Left ventricle myocardium inferior (tissue), 1 donor: ENCODE measurements around the gene C1orf52. TPM values are rescaled to one million over a fixed set of nuclear protein-coding genes. Genes with fewer than 3 reads are reported as not detected.

ENCODE experiments used
- DNase-seq: peaks from one replicate; pipeline ENCODE4 v3.0.0-alpha.2; 2020
- H3K27ac ChIP-seq: fragments of 200-600 bp; replicated peaks from 2 replicates; pipeline ENCODE4 v1.8.0; 2021
- H3K27me3 ChIP-seq: fragments of 200-600 bp; 2 replicates; pipeline ENCODE4 v1.8.0; 2021; ENCODE audit warnings: low read depth
- H3K36me3 ChIP-seq: fragments of 200-600 bp; 2 replicates; pipeline ENCODE4 v1.8.0; 2021
- H3K4me1 ChIP-seq: fragments of 200-600 bp; 2 replicates; pipeline ENCODE4 v1.8.0; 2021
- H3K4me3 ChIP-seq: fragments of 200-600 bp; 2 replicates; pipeline ENCODE4 v1.8.0; 2021; ENCODE audit warnings: mild to moderate bottlenecking, moderate library complexity
- H3K9me3 ChIP-seq: fragments of 200-600 bp; replicated peaks from 2 replicates; pipeline ENCODE4 v1.8.0; 2021
- CTCF ChIP-seq: fragments of 200-600 bp; IDR thresholded peaks from 2 replicates; pipeline ENCODE4 v1.8.0; 2021; ENCODE audit warnings: antibody characterized with exemption, mild to moderate bottlenecking, borderline replicate concordance
- intact Hi-C: fragments of 100-400 bp; cut with micrococcal nuclease; formaldehyde crosslinking; loops from one replicate; pipeline ENCODE4 v1.11.0; 2022
- total RNA-seq: library from RNA; stranded (reverse); fragmentation: NEBNext Ultra II Directional; extraction: Animal tissue kit (Norgen Biotek cat#: 25700); gene quantifications from one replicate; pipeline ENCODE4 v1.2.1, GENCODE V29; 2021
- donor health status: DM: no; HTN: yes; CAD: no; lungs with severe emphysema.

The C1orf52 gene
- total RNA-seq, 1 donor from 2014 or later = 18.5 TPM

DNA sequence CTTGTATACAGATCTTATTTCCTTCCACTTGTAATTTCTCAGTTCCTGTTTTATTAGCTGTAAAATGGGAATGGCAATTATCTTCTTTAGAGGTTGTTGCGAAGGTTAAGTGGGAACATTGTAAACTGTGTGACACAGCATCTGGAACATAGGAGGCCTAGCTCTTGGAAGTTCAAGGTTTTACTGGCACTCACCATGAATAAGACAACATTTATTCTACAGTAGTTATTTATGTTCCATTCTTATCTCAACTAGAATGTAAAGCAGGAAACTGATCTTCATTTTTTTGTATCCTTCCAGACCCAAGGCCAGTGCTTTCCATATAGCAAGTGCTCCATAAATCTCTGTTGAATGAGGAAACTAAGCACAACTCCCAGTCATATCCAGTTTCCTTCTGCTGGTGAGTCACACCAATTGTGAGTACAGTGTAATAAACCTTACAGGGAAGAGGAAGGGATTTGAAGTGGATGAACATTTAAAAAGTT lies 15.5 kb upstream of the C1orf52 start:
- H3K36me3 ChIP-seq = peaks cover 23% of the 10 kb centered on the region
- no peak for TF ChIP-seq CTCF
- no peak for DNase-seq
- H3K9me3 ChIP-seq = no peaks in the 10 kb centered on the region
- peak overlapping the region; percentile 93 for H3K27ac ChIP-seq
- no peaks in the 10 kb centered on the region for H3K27me3 ChIP-seq
- intact Hi-C loops = no loop called here
- peaks cover 62% of the 10 kb centered on the region for H3K4me1 ChIP-seq
- peak overlapping the region; percentile 78 for H3K4me3 ChIP-seq

DNA sequence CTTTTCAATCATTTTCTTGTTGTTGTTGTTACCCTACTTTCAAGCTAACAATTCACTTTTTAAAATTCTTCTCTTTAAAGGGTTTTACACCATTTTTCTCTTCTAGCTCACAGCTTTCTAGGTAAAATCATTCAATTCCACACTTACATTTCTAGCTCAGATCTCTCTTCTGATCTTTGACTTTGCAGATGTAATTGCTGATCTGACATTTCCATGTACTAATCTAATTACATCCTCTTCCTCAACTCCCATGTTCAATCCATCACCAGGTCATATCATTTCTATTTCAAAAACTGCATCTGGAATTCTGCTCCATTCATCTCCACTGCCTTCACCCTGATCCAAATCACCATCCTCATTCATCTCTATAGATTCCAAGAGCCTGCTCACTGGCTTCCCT lies 13.9 kb upstream of the C1orf52 start:
- Histone ChIP-seq H3K9me3 (no peaks in the 10 kb centered on the region), H3K36me3 (peaks cover 39% of the 10 kb centered on the region), H3K27me3 (no peaks in the 10 kb centered on the region), H3K4me1 (peaks cover 70% of the 10 kb centered on the region), H3K4me3 (no peak overlapping the region), H3K27ac (no peak overlapping the region)
- no peak for DNase-seq
- no peak for TF ChIP-seq CTCF
- intact Hi-C loops = no loop called here

DNA sequence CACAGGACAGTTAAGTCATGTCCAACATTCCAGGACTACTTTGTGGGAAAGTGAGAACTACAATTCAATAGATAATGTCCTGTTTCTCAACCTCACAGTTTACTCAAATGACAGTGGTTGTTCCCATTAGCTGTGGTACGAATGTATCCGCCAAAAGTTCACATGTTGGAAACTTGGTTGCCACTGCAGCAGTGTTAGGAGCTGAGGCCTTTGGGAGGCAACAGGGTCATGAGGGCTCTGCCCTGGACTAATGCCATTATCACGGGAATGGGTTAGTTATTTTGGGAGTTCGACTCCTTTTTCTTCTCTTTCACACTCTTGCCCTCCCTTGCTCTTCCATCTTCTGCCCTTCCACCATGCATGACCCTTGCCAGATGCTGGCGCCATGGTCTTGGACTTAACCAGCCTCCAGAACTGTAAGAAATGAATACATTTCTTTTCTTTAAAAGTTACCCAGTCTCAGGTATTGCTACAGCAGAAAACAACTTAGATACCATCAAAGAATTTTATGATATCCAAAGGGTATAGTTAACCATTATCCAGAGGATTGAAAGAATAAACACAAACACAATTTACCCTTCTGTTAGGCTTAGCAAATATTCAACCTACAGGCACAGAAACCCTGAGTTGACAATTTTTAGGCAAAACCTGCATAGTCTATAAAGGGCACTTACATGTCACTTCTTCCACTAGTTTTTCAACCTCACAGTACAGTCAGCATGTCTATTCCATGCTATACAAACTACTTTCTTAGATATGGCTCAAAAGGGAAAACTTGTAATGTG lies 9.5 kb upstream of the C1orf52 start:
- no peak for DNase-seq
- Histone ChIP-seq H3K27me3 (no peaks in the 10 kb centered on the region), H3K27ac (no peak overlapping the region), H3K9me3 (no peaks in the 10 kb centered on the region), H3K4me3 (no peak overlapping the region), H3K4me1 (peaks cover 41% of the 10 kb centered on the region), H3K36me3 (peaks cover 73% of the 10 kb centered on the region)
- intact Hi-C loops = no loop called here
- TF ChIP-seq CTCF = no peak

DNA sequence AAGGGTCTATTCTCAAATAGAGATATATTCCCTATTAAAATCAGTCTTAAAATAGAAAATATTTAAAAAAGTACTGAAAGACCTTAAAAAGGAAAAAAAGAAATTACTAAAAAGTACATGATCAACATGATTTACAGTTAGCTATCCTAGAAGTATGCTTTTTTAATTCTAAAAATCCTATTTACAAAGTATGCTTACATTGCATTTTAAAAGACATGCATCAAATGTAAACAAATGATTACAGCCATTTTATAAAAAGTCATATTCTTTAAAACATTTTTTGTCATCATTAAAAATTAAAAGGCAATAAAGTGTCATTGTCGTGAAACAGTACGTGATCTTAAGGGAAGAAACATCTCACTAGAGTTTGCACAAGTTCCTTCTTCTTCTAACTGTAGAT lies 7.9 kb upstream of the C1orf52 start:
- DNase-seq = no peak
- no peak for TF ChIP-seq CTCF
- Histone ChIP-seq H3K36me3 (peaks cover 68% of the 10 kb centered on the region), H3K27me3 (no peaks in the 10 kb centered on the region), H3K4me3 (no peak overlapping the region), H3K27ac (no peak overlapping the region), H3K9me3 (no peaks in the 10 kb centered on the region), H3K4me1 (peaks cover 31% of the 10 kb centered on the region)
- intact Hi-C loops = no loop called here

DNA sequence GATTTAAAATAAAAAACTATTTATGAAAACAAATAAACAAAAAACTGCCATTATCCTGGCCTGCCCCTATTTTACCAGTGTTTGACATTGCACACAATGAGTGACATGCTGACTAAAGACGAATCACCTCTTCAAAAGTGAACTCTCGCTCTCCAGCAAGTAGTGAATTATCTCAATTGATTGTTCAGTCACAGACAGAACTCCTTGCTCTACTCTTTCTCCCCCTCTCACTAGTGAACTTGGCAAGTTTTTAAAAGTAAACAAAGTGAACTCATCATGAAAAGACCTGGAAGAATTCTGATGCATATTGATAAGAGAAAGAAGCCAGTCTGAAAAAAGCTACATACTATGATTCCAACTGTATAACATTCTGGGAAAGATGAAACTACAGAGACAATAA lies 4.7 kb upstream of the C1orf52 start:
- H3K4me3 ChIP-seq = no peak overlapping the region
- H3K27me3 ChIP-seq = no peaks in the 10 kb centered on the region
- H3K27ac ChIP-seq = no peak overlapping the region
- H3K4me1 ChIP-seq = peaks cover 27% of the 10 kb centered on the region
- no peaks in the 10 kb centered on the region for H3K9me3 ChIP-seq
- H3K36me3 ChIP-seq = peaks cover 47% of the 10 kb centered on the region
- no peak for TF ChIP-seq CTCF
- DNase-seq = no peak
- intact Hi-C loops = no loop called here
